Coronary artery (tissue), 2 donors: ENCODE data around the gene GABBR2.

Experiments
- DNase-seq: peaks from one replicate; pipeline ENCODE4 v3.0.0-alpha.2; 2017; ENCODE audit warnings: low spot score
- H3K27ac ChIP-seq, 2 donors: fragments of 200-600 bp; sonication (generic); one replicate each; pipeline ENCODE4 v1.5.1; 2016 to 2019
- H3K4me3 ChIP-seq: fragments of 200-600 bp; sonication (generic); 2 replicates; pipeline ENCODE4 v1.5.1; 2016; ENCODE audit warnings: mild to moderate bottlenecking, moderate library complexity
- TF ChIP-seq, protein P1 (sequence below): fragments of 200-600 bp; sonication (generic); IDR thresholded peaks from one replicate; pipeline ENCODE4 v1.5.1; 2019; ENCODE audit warnings: antibody characterized with exemption

The GABBR2 gene

DNA sequence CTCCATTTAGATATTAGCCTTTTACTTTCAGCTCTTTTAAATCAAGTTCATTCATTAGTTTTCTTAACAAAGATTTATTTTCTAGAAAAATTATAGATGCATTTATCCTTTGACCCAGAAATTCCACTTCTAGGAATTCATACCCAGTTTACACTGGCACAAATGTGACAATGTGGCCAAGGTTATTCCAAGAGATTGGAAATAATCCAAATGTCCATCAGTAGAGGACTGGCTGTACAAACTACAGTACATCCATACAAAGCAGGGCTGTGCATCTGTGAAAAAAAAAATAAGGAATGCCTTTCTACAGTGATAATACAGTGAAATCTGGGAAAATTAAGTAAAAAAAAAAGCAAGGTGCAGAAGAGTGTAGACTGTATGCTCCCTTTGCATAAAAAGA, 149.2 kb downstream of the GABBR2 start:
- Histone ChIP-seq H3K4me3 (no peak overlapping the region), H3K27ac (no peak overlapping the region)
- TF ChIP-seq, protein P1, sequence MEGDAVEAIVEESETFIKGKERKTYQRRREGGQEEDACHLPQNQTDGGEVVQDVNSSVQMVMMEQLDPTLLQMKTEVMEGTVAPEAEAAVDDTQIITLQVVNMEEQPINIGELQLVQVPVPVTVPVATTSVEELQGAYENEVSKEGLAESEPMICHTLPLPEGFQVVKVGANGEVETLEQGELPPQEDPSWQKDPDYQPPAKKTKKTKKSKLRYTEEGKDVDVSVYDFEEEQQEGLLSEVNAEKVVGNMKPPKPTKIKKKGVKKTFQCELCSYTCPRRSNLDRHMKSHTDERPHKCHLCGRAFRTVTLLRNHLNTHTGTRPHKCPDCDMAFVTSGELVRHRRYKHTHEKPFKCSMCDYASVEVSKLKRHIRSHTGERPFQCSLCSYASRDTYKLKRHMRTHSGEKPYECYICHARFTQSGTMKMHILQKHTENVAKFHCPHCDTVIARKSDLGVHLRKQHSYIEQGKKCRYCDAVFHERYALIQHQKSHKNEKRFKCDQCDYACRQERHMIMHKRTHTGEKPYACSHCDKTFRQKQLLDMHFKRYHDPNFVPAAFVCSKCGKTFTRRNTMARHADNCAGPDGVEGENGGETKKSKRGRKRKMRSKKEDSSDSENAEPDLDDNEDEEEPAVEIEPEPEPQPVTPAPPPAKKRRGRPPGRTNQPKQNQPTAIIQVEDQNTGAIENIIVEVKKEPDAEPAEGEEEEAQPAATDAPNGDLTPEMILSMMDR = no peak
- DNase-seq = no peak

DNA sequence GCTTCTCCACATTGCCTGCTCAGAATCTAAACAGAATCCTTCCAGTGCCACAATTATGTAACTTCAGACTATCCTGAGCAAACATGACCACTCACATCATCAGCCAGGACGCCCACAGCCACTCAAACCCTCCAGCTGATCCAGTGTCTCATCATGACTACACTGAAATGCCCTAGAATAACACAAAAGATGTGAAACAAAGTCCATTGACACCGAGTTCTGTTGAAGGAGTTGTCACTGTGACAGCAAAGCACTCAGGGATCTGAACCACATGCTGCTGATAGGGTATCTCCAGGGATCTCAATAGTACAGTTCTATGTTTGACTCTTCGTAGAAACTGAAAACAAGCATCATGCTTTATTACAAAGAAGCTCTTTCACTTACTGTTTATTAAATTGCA, 150.2 kb downstream of the GABBR2 start:
- no peak for DNase-seq
- TF ChIP-seq, protein P1 = no peak
- Histone ChIP-seq H3K4me3 (no peak overlapping the region), H3K27ac (no peak overlapping the region)

DNA sequence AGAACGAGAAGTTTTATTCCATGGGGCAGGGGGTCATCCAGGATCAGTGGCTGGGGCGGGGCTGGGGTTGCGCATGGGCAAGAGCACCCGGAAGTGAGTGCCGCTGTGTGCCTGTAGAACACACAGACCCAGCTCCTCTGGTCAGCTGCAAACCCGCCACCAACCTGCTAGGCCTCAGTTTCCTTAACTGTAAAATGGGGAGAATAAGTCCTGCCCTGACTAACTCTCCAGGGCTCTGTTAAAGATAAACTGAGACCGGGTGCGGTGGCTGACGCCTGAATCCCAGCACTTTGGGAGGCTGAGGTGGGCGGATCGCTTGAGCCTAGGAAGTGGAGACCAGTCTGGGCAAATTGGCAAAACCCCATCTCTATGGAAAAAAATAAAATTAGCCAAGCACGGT, 152.2 kb downstream of the GABBR2 start:
- H3K27ac ChIP-seq = no peak overlapping the region
- no peak overlapping the region for H3K4me3 ChIP-seq
- TF ChIP-seq, protein P1 = no peak
- DNase-seq = no peak

DNA sequence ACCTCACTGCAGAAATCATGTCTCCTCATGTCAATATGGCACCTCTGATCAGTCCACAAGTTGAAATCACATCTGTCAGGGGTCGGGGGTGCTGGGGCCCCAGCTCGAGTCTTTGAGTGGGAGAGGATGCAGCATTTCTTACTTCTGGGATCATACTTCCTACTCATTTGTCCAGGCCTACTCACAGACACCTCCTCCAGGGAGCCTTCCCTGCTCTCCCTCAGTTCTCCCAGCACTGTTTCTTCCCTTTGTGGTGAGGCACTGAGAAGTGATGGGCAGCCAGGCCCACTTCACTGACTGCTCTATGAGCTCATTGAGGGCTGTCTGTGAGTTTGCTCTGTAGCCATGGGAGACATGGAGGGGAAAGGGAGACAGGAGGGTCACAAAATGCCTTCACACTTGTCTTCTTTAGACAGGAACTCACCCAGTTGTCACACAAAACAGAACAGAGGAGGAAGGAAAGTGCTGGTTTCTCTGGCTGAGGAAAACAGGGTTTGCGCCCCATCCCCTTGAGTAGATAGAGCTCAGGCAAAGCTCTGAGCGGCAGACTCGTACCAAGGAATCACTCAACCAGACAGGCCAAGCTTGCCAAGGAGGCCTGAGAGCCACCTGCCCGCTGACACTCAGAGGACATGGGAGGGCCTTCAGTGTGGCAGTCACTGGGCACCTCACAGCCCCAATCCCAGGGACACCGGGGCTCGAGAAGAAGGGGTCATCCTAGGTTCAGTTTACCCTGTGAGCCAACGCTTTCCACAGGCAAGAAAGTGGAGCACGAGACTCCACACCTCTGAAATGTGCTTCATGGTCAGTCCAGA, 152.9 kb downstream of the GABBR2 start:
- Histone ChIP-seq H3K4me3 (no peak overlapping the region), H3K27ac (no peak overlapping the region)
- TF ChIP-seq, protein P1 = no peak
- no peak for DNase-seq

DNA sequence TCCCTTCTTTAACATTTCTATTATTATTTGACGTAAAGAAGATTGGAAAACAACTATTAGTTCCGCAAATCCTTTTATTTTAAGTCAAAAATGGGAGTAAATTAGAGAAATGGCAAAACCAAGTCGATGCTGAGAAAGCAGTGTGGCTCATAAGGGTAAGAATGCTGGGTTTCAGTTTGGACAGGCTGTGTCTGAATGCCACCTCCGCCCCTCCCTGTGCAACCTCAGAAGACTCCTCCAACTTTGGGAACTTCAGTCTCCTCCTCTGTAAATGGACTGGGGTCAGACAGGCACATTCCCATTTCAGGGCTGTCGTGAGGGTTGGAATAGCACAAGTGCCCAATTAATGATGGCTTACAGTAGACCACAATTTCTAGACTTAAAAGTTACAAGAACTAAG, 154.0 kb downstream of the GABBR2 start:
- TF ChIP-seq, protein P1 = no peak
- no peak for DNase-seq
- Histone ChIP-seq H3K27ac (no peak overlapping the region), H3K4me3 (no peak overlapping the region)

DNA sequence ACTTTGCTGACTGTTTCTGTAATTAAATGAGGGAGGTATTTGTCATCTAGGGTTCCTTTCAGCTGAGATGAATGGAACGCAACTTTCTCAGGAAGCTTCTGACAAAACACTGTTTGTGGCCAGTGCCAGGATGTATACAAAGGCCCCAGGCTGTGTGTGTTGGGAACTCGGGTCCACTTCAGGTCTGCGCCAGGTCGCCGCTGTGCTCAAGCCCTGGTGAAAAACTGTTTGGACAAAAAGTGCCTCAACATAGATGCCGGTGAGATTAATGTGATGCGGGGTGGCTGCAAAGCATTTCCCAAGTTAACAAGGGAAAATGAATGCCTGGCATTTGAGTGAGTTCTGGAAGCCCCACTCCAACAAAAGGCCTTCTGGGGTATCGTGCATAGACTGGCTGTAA, 156.4 kb downstream of the GABBR2 start:
- no peak for DNase-seq
- TF ChIP-seq, protein P1 = no peak
- Histone ChIP-seq H3K4me3 (no peak overlapping the region), H3K27ac (no peak overlapping the region)

DNA sequence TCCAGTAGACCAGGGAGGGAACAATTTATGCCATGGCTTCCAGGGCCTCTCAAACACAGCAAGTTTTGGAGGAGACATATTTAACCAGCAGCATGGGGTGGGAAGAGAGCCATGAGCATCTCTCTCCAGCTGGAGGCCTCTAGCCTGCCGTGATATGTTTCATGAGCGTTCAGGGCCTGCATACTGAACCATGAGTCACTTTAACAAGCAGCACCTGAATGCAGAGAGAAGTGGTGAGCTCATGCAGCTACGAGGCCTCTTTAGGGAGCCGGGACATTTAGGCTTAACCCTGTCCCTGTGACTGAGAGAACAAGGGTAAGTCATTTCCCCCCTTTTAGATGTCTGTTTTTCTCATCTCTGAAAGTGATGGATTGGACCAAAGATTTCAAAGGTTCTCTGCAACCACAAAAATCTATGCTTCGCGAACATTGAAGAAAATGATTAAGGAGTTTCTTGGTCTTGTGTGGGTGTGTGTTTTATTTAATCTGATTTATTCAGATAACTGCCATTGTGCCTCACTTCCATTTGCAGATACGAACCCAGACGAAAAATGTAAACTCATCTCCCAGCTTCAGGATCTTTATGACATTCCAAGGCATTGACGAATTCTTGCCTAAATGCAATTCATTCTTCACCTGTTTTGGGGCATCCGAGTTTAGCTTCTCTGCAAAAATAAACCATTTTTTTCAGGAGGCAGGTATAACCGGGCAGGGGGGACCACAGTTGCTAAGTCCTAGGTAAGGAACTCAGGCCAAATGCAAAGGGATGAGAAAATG, 157.0 kb downstream of the GABBR2 start:
- DNase-seq = no peak
- H3K4me3 ChIP-seq = no peak overlapping the region
- TF ChIP-seq, protein P1 = no peak

More for the DNA sequence above, 157.0 kb downstream of the GABBR2 start:
- no peak overlapping the region for H3K27ac ChIP-seq
